NCI-H1436 treated with DMSO at 0.1 percent for 48 hours (cell line): ENCODE results near the gene KCNJ10.

Source experiments
- DNase-seq: peaks from one replicate; lab custom pipeline; 2025; lab: John Stamatoyannopoulos, UW

The KCNJ10 gene

GRCh38 chr1:159964144-159964543, 105.8 kb downstream of the KCNJ10 start:
- DNase-seq, result no peak

- no peak for DNase-seq
Measured at GRCh38 chr1:159962176-159962575, 107.8 kb downstream of the KCNJ10 start.

GRCh38 chr1:159961636-159962035, 108.3 kb downstream of the KCNJ10 start:
- no peak for DNase-seq

- no peak for DNase-seq
Measured at GRCh38 chr1:159960721-159961381, 109.1 kb downstream of the KCNJ10 start.

GRCh38 chr1:159959451-159959850, 110.5 kb downstream of the KCNJ10 start:
- DNase-seq, result no peak

- no peak for DNase-seq
Measured at GRCh38 chr1:159958719-159959380, 111.1 kb downstream of the KCNJ10 start.

GRCh38 chr1:159957824-159958268, 112.1 kb downstream of the KCNJ10 start:
- no peak for DNase-seq

- no peak for DNase-seq
Measured at GRCh38 chr1:159955456-159955855, 114.5 kb downstream of the KCNJ10 start.

- no peak for DNase-seq
Measured at GRCh38 chr1:159953536-159954515, 116.1 kb downstream of the KCNJ10 start, which contains the start of gene SLAMF9. SLAMF9 (minus strand) TSS chr1:159954237; CDS start chr1:159954137, 100 bp downstream.

- no peak for DNase-seq
Measured at GRCh38 chr1:159952932-159953331, 117.0 kb downstream of the KCNJ10 start.

GRCh38 chr1:159951551-159951950, 118.4 kb downstream of the KCNJ10 start:
- no peak for DNase-seq

- DNase-seq, result no peak
Measured at GRCh38 chr1:159951016-159951415, 118.9 kb downstream of the KCNJ10 start.

- DNase-seq, result no peak
Measured at GRCh38 chr1:159949981-159950381, 120.0 kb downstream of the KCNJ10 start.

GRCh38 chr1:159949123-159949522, 120.8 kb downstream of the KCNJ10 start:
- DNase-seq, result no peak
